ENCODE data around the gene MERTK.
"Not testable (repeated sequence)": the region's sequence is repeated elsewhere in the genome, so short reads cannot be mapped to it uniquely, and the experiment has no call there.

MERTK gene

GRCh38 chr2:111897924-111898702 is at the start of gene MERTK:
Gene MERTK, plus strand, starts transcription at chr2:111898607. Its CDS starts 129 bp downstream, at chr2:111898736.
- DNase-seq (ENCODE audit: low read depth in 2 of 2), result no peak

DNA sequence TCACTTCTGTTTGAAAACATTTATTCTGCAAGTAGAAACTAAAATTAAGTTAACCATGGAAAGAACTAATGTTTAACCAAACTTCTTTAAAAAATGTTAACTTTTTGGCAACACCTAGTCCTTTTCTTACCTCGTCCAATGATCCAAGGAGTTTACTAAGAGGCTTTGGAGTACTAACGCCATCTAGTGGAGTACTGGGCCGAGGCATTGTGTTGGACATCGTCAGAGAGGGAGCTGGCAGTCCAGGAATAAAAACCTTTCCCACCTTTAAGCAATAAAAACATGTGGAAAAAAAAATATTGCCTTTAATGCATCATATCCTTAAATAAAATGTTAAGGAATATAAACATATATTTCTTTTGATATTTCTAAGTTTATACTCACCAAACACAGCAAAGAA is 47.8 kb upstream of the MERTK start:
- not testable (repeated sequence) for DNase-seq (ENCODE audit: low read depth in 2 of 2)

- DNase-seq (ENCODE audit: low read depth in 2 of 2), result not testable (repeated sequence)
Measured at GRCh38 chr2:111852544-111852943, 45.9 kb upstream of the MERTK start.

- DNase-seq (ENCODE audit: low read depth in 2 of 2), result not testable (repeated sequence)
Measured at GRCh38 chr2:111860005-111860404, 38.4 kb upstream of the MERTK start.

DNA sequence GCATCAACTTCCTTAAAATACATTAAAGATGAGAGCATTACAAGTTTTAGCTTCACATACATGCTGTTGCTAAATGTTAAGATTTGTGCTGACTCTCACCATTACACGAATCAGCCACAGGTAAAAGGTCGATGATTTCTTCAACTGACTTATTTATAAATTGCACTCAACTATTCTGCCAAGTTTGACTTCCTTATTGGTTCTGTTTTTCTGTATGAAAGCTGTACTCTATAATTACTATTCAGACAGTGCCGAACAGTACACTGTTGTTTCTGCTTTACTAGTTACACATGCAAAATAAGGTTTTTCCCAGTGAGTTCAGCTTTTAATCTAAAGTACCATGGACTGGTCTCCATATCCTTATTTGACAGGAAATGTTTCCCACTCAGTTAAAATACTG is 33.3 kb upstream of the MERTK start:
- not testable (repeated sequence) for DNase-seq (ENCODE audit: low read depth in 2 of 2)

GRCh38 chr2:111872806-111873205 is 25.6 kb upstream of the MERTK start:
- DNase-seq (ENCODE audit: low read depth in 2 of 2), result not testable (repeated sequence)

DNA sequence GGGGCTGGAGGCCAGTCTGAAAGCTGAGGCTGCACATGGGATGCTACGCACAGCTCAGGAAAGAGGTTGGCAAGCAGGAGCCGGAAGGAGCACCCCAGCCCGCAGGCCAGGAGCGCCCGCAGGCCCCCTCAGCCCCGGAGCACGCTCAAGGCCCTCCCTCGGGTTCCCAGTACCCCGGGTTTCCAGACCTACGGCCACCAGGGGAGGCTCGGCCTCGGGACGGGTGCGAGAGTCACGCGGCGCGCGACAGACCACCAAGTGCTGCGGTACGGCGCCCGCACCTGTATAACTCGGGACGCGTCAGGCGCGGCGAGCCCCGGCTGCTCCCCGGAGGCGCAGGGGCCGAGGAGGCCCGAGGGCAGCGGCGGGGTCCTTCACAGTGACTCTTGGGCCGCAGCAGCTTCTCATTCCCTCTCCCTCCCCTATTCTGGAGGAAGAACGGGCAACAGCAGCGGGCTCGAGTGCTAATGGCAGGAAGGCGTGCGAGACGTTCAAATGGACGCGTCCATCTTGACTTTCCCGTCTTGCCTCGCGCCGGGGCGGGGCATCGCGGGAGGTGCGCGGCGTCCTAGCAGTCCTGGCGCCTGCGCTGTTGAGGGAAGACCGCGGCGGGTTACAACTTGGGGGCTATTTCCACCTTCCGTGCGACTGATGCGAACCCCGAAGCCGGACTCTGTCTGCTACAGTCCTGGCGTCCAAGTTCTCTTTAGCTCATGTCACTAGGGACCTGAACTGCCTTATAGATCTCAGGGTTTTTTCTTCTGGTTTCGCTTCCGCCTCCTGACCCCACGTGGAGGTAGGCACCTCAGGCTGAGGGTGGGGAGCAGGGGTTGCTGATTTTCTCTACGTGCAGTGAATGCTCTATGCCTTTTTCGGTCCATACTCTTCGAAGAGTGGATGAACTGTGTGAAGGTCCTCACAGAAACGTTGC is 14.5 kb upstream of the MERTK start, which contains the start of gene ANAPC1:
TSS of gene ANAPC1 (minus strand) at position 533 of the 931 bp plus-strand sequence. CDS start 3,368 bp downstream, outside the sequence.
- DNase-seq (ENCODE audit: low read depth in 2 of 2), result peak; percentile 19 to 24

- no peak for DNase-seq (ENCODE audit: low read depth in 2 of 2)
Measured at GRCh38 chr2:111884592-111884964, 13.8 kb upstream of the MERTK start.

GRCh38 chr2:111896024-111896423 is 2.4 kb upstream of the MERTK start:
- DNase-seq (ENCODE audit: low read depth in 2 of 2), result no peak

DNA sequence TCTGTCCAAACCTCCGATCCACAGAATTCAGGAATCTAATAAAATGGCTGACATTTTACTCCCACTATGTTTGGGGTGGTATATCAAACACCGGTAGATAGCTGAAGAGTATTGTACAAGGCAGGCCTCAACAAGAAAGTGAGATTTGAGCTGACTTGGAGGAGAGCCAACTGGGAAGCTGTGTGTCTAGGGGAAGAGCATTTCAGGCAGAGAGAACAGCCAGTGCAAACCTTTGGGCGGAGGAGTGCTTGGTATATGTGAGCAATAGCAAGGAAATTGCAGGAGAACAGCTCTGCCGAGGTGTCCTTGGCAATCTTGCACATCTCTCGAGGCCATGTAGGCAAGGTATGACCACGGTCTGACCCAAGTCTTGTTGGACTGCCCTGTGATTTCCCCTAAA is 1.8 kb upstream of the MERTK start:
- no peak for DNase-seq (ENCODE audit: low read depth in 2 of 2)

GRCh38 chr2:111897630-111897923 is 830 bp upstream of the MERTK start:
- DNase-seq (ENCODE audit: low read depth in 2 of 2), result no peak

GRCh38 chr2:111898703-111899514 is 502 bp downstream of the MERTK start:
- no peak for DNase-seq (ENCODE audit: low read depth in 2 of 2)

DNA sequence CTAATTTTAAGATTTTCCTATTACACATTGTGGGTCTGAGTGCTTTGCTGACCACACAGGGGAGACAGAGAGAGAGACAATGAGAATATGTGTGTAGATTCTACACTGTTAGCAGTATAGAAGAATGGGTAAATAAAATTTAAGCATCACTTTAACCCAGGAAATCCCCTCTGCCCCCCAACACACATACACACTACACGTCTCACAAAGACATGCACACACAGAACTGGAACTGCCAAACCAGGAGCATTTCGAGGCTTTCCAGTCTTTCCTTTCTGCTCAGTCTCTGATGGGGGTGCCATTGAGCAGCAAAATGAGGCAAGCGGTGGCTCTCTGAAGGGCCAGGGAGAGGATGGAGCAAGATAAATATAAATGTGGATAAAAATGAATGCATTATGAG is 2.5 kb downstream of the MERTK start:
- no peak for DNase-seq (ENCODE audit: low read depth in 2 of 2)

DNA sequence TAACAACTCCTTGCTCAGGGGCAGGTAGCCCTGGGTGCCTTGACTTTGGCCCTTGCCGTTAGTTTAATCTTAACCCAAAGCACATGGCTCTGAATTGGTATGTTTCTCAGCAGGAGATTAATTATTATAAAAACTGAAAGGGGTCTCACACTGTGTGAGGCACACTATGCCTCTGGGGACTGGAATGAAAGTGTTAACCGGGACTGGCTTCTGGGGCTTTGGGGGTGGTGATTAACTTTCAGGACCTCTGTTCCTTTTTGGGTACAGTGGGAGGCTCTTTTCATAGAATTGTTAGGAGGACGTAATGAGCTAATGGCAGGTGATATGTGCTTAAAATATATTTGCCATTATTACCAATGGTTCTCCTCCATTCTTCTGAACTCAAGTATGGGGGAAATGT is 5.1 kb downstream of the MERTK start:
- no peak for DNase-seq (ENCODE audit: low read depth in 2 of 2)

- no peak for DNase-seq (ENCODE audit: low read depth in 2 of 2)
Measured at GRCh38 chr2:111903930-111904439, 5.6 kb downstream of the MERTK start.

DNA sequence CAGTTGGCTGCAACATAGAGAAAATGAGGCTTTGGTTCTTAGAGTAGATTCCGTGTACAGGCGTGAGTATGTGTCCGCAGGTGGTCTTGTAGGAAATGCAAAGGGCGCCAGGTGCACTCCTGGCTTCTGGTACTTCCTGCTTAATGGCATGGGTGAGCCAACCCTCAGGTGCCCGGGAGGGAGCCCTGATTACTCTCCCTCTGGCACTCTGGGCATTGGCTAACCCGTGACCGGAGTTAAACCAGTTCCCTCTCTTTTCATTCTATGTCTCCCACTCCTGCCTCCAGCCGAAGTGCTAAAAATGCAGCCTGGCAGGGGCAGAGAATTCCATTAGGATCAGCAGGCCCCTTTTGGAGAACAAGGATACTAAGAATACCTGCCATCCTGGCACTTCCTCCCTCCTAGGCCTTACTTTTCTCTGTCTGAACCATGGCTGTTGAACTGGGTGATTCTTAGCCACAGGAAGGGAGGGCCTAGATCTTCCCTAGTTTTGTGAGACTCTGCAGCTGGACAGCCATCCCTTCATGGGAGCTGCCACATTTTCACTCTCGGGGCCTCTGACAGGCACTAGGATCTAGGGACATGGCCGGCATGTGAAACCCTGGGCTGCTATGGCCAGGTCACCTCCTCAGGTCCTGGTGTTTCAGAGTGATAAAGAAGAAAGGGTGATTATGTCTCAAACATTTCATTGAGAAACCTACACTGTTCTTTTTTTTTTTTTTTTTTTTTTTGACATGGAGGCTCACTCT is 6.5 kb downstream of the MERTK start:
- no peak for DNase-seq (ENCODE audit: low read depth in 2 of 2)

DNA sequence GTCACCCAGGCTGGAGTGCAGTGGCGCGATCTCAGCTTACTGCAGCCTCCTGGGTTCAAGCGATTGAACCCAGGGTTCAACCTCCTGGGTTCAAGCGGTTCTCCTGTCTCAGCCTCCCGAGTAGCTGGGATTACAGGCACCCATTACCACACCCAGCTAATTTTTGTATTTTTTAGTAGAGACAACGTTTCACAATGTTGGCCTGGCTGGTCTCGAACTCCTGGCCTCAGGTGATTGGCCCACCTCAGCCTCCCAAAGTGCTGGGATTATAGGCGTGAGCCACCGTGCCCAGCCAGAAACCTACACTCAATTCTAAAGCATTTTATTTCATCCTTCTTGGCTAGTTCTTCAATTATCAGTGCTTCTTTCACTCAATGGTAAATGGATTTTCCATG is 7.1 kb downstream of the MERTK start:
- DNase-seq (ENCODE audit: low read depth in 2 of 2), result not testable (repeated sequence)

GRCh38 chr2:111905990-111906735 is 7.8 kb downstream of the MERTK start:
- DNase-seq (ENCODE audit: low read depth in 2 of 2), result no peak

DNA sequence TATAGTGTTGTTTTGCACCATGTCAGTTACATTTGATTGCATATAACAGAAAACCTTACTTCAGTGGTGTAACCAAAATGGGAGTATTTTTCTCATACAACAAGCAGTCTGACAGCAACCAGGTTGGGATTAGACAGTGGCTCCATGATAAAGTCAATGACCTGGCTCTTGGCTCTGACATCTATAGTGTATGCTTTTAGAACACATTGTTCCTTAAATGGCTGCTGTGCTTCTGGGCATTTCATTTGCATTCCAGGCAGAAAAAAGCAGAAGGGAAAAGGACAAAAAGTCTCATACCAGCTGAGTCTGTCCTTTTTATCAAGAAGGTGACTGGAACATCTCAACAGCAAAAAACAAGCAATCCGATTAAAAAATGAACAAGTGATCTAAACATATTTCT is 10.2 kb downstream of the MERTK start:
- DNase-seq (ENCODE audit: low read depth in 2 of 2), result no peak

DNA sequence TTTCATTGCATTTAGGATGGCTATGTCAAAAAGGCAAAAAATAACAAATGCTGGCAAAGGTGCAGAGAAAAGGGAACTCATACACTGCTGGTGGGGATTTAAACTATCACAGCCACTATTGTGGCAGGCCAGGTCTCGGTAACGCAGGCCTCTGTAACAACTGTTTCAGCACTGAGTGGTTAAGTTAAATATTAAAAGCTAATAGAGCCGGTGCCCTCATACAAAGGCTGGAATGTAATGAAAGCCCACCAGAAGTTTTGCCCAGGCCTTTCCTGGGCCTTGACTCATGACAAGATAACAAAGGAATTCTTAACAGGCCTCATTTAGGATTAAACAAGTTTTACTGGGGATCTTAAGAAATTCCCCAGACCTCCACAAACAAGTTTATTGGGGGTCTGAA is 10.7 kb downstream of the MERTK start:
- no peak for DNase-seq (ENCODE audit: low read depth in 2 of 2)
